ENCODE data around the gene CALCR.

GRCh38 chr7:93399642-93400041, 174.9 kb downstream of the CALCR start:
- TF ChIP-seq CTCF (conservative IDR thresholded peaks at IDR 0.05) = no peak
- TF ChIP-seq ZFX (IDR thresholded peaks at IDR 0.05) = no peak

Measured in C4-2B (cell line).